ENCODE data around the gene MLLT10.
"Not testable (repeated sequence)": the region's sequence is repeated elsewhere in the genome, so short reads cannot be mapped to it uniquely, and the experiment has no call there.

Gene MLLT10

DNA sequence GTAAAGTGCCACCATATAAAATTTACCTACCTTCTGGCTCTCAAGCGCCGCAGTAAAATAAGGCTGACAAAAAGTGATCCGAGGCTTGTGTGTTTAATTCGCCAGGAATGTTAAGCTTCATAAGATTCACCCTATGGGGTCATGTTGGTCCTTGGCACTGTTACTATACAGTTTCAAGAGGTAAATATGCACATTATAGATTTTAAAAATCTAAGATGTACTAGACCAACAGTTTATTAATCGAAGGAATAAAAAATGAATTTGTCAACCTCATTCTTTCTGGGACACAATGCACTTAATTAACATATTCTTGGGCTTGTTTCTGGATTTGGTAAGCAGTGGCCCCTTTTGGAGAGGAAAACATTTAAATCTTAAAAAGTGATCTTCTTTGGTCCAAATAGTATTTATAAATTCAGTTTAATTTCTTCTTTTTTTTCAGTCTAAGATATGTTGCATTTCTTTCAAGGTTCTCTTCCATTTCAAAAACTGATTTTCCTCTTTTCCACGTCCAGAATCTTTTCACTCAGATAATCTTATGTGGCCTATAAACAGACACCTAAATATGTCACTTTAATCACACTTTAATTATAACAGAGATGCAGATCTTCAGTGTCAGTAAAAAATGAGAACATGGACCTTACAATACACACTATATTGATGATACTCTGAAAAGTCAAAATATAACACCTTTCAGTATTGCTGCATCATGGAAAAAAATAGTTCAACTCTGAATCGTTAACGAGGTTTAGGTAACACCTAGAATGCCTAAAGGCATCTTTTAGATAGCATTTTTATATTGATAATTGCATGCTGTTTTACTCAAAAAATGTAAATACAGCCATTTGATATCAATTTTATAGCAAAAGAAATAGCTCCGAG is 4.8 kb upstream of the MLLT10 start:
- no peak for DNase-seq

DNA sequence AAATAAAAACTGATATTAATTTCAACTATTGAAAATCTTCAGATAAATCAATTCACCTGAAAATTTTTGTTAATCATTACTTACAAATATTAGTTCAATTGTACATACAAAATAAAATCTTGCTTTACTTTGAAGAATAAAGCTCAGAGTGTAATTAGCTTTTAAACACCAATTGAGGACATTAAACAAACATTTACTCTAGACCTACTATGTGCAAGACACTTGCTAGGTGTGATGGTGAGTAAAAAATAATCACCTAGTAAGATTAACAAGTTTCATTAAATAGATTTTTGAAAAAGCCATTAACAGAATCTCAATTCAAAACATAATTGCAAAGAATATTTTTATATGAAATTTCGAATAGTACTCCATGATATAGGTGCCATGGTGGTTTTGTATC is 3.9 kb upstream of the MLLT10 start:
- DNase-seq: no peak

- DNase-seq: no peak
Measured at GRCh38 chr10:21530641-21531040, 3.4 kb upstream of the MLLT10 start.

GRCh38 chr10:21531164-21531563 is 2.9 kb upstream of the MLLT10 start:
- DNase-seq: no peak

GRCh38 chr10:21532694-21533466 is 1.2 kb upstream of the MLLT10 start:
- DNase-seq: no peak

DNA sequence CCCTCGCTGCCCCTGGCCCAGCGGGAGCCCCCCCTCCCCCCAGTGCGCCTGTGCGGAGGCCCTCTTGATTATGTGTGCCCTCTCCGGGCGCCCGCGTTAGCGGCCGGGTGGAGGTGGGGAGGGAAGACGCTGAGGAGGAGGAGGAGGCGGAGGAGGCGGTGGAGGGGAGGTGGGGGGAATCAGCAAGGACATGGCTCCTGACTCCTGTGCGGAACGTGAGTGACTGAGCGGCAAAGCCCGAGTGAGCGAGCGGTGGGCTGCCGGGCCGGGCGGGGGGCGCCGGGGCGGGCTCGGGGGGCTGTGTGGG is 201 bp downstream of the MLLT10 start:
- DNase-seq: no peak

DNA sequence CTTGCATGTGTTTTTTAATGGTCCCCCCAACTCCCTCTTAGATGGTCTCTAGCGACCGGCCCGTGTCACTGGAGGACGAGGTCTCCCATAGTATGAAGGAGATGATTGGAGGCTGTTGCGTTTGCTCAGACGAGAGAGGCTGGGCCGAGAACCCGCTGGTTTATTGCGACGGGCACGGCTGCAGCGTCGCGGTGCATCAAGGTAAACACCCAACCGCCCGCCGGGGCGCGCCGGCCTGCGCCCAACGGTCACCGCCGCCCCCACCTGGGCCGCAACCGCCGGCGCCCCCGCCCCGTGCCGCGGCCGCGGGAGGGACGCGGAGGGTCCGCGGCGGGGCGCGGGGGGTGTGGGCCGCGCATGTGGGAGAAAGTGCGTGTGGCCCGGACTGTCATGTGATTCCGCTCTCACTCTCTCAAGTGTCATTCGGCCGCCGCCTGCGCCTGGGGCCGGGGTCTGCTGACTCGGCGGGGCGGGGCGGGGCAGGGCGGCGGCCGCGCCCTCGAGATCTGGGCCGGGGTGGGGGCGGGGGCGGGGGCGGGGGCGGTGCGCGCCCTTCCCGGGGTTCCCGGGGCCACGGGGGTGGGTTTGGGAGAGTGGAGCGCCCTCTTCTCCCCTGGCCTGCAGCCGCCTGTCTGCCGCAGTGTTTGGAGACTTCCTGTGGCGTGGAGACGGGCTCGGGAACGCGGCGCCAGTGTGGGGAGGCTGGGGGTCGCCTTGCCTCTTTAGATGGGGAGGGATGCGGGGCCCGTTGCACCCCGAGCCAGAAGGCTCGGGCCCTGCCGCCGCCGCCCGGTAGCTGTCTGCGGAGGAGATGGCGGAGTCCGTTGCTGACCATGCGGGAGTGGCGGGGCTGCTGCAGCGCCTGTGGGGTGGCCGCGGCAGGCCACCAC is 817 bp downstream of the MLLT10 start:
- DNase-seq: no peak

DNA sequence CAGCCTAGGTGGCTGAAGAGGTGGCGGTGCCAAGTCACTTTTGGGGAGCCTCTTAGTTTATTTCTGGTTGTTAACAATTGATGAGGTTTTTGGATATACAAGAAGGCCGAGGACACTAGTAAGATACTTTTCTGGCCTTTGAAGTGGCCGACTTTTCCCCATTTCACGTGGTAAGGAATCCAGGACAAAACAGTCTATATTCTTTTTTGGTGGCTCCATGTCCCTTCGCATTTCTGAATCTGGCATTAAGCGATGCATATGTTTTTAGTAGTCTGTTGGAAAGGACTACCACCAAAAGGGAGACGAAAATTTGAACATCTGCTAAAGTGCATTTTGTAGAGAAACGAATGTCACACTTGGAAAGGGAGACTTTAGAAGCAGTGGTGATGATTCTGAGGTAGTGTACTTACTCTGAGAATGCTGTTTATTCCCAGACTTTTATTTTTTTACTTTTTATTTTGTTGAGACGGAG is 1.5 kb downstream of the MLLT10 start:
- no peak for DNase-seq

DNA sequence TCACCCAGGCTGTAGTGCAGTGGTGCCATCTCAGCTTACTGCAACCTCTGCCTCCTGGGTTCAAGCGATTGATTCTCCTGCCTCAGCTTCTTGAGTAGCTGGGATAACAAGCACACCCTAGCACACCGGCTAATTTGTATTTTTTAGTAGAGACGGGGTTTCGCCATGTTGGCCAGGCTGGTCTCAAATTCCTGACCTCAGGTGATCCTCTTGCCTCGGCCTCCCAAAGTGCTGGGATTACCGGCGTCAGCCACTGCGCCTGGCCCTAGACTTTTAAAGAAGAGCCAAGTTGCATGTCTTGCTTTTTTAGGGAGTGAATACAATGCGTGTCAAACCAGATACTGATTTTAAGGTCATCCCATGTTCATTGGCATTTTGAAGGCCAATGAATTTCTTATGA is 1.9 kb downstream of the MLLT10 start:
- not testable (repeated sequence) for DNase-seq

DNA sequence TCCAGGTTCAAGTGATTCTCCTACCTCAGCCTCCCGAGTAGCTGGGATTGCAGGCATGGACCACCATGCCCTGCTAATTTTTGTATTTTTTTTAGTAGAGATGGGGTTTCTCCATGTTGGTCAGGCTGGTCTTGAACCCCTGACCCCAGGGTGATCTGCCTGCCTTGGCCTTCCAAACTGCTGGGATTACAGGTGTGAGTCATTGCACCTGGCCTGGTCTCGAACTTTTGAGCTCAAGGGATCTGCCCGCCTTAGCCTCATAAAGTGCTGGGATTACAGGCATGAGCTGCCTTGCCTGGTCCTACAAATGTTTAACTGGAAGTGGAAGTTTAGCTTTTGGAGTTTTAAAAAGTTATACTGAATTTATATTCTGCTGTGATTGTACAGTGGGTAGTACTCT is 2.8 kb downstream of the MLLT10 start:
- DNase-seq: no peak

GRCh38 chr10:21540701-21541100 is 6.7 kb downstream of the MLLT10 start:
- not testable (repeated sequence) for DNase-seq

- DNase-seq: no peak
Measured at GRCh38 chr10:21547246-21547645, 13.2 kb downstream of the MLLT10 start.

DNA sequence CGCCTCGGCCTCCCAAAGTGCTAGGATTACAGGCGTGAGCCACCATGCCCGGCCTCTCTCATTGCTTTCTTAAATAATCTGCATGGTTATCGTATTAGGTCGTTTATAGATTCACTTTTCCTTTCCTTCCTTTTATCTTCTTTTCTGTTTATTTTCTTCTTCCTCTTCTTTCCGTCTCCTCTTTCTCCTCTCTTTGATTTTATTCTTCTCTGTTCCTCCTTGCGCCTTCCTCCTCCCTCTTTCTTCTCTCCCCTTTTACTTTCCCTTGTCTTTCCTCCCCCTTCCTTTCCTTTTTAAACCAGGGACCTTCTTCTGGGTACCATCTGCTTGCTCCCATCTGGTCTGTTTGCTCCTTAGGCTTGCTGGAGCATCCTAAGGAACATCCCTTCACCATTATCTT is 18.6 kb downstream of the MLLT10 start:
- DNase-seq: no peak

GRCh38 chr10:21556527-21556926 is 22.5 kb downstream of the MLLT10 start:
- DNase-seq: no peak

GRCh38 chr10:21558984-21559383 is 25.0 kb downstream of the MLLT10 start:
- DNase-seq: not testable (repeated sequence)

DNA sequence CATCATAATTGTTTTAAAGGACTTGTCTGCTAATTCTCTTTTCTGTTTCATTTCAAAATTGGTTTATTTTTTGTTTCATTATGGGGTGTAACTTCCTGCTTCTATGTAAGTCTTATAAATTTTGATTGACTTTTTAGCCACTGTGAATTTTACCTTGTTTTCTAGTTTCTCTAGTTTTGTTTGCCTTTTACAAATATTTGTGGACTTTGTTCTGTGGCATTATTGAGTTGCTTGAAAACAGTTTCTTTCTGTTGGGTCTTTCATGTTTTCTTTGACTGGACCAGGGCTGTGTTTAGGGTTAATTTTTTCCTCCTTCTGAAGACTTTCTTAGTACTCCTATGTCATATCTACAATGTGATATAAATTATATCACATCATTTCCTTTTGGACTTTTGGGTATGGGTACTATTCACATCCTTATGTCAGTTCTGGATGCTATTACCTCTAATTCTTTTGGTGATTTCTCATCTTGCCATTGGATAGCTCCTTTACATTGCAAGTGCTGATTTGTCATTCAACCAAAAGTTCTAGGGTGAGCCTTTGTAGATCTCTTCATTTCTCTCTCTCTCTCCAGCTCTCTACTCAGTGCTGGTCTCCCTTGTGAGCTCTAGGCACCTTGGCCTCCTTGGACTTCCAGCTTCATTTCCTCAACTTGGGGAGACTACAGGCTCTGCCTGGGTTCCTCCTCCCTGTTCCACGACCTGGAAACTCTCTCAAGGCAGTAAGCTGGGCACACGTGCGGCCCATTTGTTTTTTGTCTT is 36.9 kb downstream of the MLLT10 start:
- DNase-seq: no peak

DNA sequence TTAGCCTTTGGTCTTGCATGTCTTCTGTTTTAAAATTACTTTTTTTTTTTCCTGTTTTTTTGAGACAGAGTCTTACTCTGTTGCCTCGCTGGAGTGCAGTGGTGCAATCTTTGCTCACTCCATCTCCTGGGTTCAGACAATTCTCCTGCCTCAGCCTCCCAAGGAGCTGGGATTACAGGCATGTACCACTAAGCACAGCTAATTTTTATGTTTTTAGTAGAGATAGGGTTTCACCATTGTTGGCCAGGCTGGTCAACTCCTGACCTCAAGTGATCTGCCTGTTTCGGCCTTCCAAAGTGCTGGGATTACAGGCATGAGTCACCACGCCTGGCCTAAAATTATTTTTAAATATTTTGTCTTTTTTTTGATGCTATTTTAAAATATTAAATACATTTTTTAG is 38.5 kb downstream of the MLLT10 start:
- DNase-seq: no peak

DNA sequence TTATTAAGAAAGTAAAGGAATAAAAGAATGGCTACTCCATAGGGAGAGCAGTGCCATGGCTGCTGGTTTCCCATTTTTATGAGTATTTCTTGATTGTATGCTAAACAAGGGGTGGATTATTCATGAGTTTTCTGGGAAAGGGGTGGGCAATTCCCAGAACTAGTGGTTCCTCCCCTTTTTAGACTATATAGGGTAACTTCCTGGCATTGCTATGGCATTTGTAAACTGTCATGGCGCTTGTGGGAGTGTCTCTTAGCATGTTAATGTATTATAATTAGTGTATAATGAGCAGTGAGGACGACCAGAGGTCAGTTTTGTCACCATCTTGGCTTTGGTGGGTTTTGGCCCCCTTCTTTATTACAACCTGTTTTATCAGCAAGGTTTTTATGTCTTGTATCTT is 40.5 kb downstream of the MLLT10 start:
- not testable (repeated sequence) for DNase-seq

DNA sequence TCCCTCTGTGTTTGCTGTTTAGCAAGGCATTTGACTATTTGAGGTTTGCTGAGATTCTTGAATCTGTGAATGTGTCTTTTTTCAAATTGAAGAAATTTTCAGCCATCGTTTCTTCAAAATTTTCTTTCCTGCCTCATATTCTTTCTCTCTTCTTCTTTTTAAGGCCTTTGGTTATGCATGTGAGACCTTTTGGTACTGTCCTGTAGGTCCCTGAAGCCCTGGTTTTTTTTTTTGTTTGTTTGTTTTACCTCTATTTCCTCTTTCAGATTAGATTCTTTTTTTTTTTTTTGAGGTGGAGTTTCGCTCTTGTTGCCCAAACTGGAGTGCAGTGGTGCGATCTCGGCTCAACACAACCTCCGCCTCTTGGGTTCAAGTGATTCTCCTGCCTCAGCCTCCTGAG is 45.3 kb downstream of the MLLT10 start:
- DNase-seq: no peak

DNA sequence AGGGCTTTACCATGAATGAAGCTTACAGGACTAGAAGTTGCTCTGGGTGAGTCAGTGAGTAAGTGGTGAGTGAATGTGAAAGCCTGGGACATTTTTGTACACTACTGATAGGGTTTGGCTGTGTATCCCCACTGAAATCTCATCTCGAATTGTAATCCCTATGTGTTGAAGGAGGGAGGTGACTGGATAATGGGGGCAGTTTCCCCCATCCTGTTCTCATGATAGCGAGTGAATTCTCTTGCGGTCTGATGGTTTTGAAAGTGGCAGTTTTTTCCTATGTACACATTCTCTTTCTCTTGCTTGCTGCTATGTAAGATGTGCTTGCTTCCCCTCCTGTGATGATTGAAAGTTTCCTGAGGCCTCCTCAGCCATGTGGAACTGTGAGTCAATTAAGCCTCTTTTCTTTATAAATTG is 47.4 kb downstream of the MLLT10 start:
- not testable (repeated sequence) for DNase-seq

GRCh38 chr10:21584834-21585530 is 51.0 kb downstream of the MLLT10 start:
- DNase-seq: no peak

DNA sequence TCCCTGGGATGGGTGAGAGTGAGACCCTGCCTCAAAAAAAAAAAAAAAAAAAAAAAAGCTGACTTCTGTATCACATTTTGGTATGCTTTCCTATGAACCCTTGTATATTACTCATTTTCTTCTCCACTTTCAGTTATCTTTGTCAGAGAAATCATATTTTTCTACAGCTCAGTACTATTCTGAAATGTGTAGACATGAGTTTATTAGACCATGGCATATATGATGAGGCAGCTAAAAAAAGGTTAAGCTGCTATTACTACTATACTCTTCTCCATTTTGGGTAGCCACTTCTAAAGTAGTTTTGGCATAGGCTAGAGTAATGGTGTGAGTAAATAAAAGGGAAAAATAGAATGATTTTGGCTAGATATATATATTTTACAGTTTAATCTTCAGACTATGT is 53.4 kb downstream of the MLLT10 start:
- no peak for DNase-seq

Measured in amniotic stem cell (primary cell).